T-helper 2 cell treated with Interferon-gamma antibody and Interleukin-4, amounts not matched to agents 5 μg/mL and 100 μg/mL, for 36 hours (primary cell): ENCODE data around the gene GAST.

ENCODE experiments used
- DNase-seq: peaks from one replicate; pipeline ENCODE4 v3.0.0; 2021; ENCODE audit warnings: low spot score
- H3K27ac Mint-ChIP-seq: one replicate; pipeline ENCODE4 v1.8.0; 2021; ENCODE audit warnings: mild to moderate bottlenecking, mixed read lengths
- H3K27me3 Mint-ChIP-seq: one replicate; pipeline ENCODE4 v1.8.0; 2021; ENCODE audit warnings: low read depth, mixed read lengths
- H3K36me3 Mint-ChIP-seq: one replicate; pipeline ENCODE4 v1.8.0; 2021; ENCODE audit warnings: low read depth, mixed read lengths
- H3K4me1 Mint-ChIP-seq: one replicate; pipeline ENCODE4 v1.8.0; 2021; ENCODE audit warnings: low read depth, mixed read lengths
- H3K4me3 Mint-ChIP-seq: one replicate; pipeline ENCODE4 v1.8.0; 2022; ENCODE audit warnings: mild to moderate bottlenecking, moderate library complexity, mixed read lengths
- H3K9me3 Mint-ChIP-seq: one replicate; pipeline ENCODE4 v1.8.0; 2021; ENCODE audit warnings: mixed read lengths

GAST gene

GRCh38 chr17:41762841-41763240 lies 50.7 kb downstream of the GAST start:
- no peaks in the 10 kb centered on the region for H3K9me3 Mint-ChIP-seq
- no peak overlapping the region for H3K27ac Mint-ChIP-seq
- H3K4me1 Mint-ChIP-seq, result no peaks in the 10 kb centered on the region
- no peak for DNase-seq
- H3K36me3 Mint-ChIP-seq, result no peaks in the 10 kb centered on the region
- no peak overlapping the region for H3K4me3 Mint-ChIP-seq
- H3K27me3 Mint-ChIP-seq, result no peaks in the 10 kb centered on the region

- Mint-ChIP-seq H3K27ac (no peak overlapping the region), H3K36me3 (no peaks in the 10 kb centered on the region), H3K9me3 (no peaks in the 10 kb centered on the region), H3K4me1 (no peaks in the 10 kb centered on the region), H3K4me3 (no peak overlapping the region), H3K27me3 (no peaks in the 10 kb centered on the region)
- no peak for DNase-seq
These were observed 51.2 kb downstream of the GAST start for GRCh38 chr17:41763327-41763726.
